ENCODE results near the gene TDRD5. TPM values are rescaled to one million over a fixed set of nuclear protein-coding genes. Genes with fewer than 3 reads are reported as not detected.

TDRD5 gene
- total RNA-seq, 1 donor from 2014 or later: 0.12 TPM

DNA sequence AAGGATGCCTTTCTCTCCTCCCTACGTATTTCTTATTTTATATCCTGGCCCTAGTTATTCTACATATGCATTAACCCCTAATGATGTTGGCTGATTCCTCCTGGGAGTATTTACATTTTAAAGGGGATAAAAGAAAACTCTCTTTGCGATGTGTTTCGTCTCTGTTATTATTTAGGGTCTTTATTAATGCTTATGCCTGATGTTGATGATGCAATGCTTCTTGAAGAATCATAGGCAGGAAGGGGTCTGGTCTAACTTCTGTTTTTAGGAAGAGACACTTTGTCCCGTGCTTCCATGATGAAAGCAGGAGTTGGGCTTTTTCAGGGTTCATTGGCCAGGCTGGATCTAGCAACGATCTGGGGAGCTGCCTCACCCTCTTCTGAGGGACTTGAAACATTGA is 15.1 kb upstream of the TDRD5 start:
- H3K9me3 Mint-ChIP-seq (ENCODE audit: low read depth): no peaks in the 10 kb centered on the region
- no peak overlapping the region for H3K27ac Mint-ChIP-seq
- no peak for TF ChIP-seq CTCF (IDR thresholded peaks at IDR 0.05; ENCODE audit: unreplicated experiment)
- peaks cover 57% of the 10 kb centered on the region for H3K27me3 Mint-ChIP-seq
- peaks cover 3% of the 10 kb centered on the region for H3K4me1 Mint-ChIP-seq (ENCODE audit: low read depth)
- DNase-seq (ENCODE audit: low spot score, unreplicated experiment): no peak
- H3K36me3 Mint-ChIP-seq (ENCODE audit: insufficient read depth): no peaks in the 10 kb centered on the region
- H3K4me3 Mint-ChIP-seq (ENCODE audit: low read depth): peak overlapping the region; percentile 32

DNA sequence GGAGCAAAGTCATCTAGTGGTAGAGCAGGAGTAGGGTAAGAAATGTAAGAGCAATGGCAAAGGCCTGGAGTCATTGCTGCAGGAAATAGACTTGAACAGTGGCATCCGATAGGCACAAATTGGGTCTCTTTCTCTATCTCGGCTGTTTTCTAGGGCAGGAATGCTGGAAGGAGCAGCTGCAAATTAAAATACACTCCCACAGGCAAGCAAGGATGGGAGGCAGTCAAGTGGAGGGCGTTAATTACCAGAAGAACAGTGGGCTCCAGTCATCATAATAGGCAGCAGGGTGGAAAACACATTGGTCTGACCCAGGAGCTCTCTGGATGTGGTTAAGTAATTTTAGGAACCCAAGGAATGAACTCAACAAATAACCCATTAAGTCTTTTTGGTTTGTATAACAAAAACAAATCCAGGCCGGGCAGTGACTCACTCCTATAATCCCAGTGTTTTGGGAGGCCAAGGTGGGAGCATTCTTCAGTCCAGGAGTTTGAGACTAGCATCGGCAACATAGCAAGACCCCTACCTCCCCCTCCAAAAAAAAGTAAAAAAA is 7.8 kb upstream of the TDRD5 start:
- Mint-ChIP-seq H3K4me1 (ENCODE audit: low read depth) (no peaks in the 10 kb centered on the region), H3K27me3 (peaks cover 42% of the 10 kb centered on the region), H3K36me3 (ENCODE audit: insufficient read depth) (no peaks in the 10 kb centered on the region), H3K27ac (no peak overlapping the region), H3K4me3 (ENCODE audit: low read depth) (no peak overlapping the region), H3K9me3 (ENCODE audit: low read depth) (no peaks in the 10 kb centered on the region)
- no peak for DNase-seq (ENCODE audit: low spot score, unreplicated experiment)
- TF ChIP-seq CTCF (IDR thresholded peaks at IDR 0.05; ENCODE audit: unreplicated experiment): no peak

DNA sequence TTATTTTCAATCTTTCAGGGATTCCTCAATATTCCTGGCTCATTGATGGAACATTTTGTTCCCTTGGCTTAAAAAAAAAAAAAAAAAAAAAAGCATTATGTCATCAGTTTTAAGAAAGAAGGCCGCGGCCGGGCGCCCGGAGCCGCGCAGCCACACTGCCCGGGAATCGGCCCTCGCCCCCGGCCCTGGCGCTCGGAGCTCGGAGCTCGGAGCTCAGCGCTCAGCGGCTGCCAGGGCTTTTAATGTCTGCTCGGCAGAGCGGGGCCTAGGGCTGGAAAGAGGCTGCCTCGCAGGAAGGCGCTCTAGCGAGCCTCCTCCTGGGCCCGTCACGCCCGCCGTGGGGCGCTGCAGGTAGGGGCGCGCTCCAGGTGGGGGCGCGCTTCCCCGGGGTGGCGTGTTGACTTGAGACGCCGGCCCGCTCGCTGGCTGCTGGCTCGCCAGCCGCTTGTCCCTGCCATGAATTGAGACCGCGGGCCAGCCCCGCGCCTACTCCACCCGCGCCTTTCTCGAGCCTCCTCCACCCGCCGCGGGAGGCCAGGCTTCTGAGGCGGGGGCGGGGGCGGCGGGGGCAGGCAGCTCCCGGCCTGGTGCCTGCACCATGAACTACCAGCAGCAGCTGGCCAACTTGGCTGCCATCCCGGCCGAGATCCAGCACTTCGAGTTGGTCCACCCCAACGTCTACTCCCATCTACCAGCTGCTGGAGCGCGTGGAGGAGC is 5.4 kb upstream of the TDRD5 start:
- Mint-ChIP-seq H3K4me3 (ENCODE audit: low read depth) (peak overlapping the region; percentile 35), H3K4me1 (ENCODE audit: low read depth) (no peaks in the 10 kb centered on the region), H3K36me3 (ENCODE audit: insufficient read depth) (no peaks in the 10 kb centered on the region), H3K27me3 (peaks cover 45% of the 10 kb centered on the region), H3K9me3 (ENCODE audit: low read depth) (no peaks in the 10 kb centered on the region), H3K27ac (no peak overlapping the region)
- peak; percentile 76 for DNase-seq (ENCODE audit: low spot score, unreplicated experiment)
- TF ChIP-seq CTCF (IDR thresholded peaks at IDR 0.05; ENCODE audit: unreplicated experiment): peak; percentile 76

DNA sequence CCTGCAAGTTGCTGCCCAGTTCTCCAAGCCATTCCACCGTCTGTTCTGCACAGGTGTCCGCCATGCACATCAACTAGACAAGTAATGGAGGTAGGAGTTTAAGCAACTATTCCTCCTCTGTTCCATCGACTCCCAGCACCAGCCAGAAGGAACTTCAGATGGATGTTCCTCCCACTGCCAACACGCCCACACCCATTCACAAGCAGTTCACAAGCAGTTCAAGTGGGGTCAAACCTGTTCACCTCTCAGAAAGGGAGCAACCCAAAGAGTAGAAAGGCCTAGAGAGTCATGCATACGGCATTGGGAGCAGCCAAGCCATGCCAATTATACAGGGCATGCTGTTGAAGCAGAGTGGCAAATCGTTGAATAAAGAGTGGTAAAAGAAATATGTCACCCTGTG is 4.3 kb upstream of the TDRD5 start:
- no peak for TF ChIP-seq CTCF (IDR thresholded peaks at IDR 0.05; ENCODE audit: unreplicated experiment)
- Mint-ChIP-seq H3K27me3 (peaks cover 45% of the 10 kb centered on the region), H3K4me1 (ENCODE audit: low read depth) (no peaks in the 10 kb centered on the region), H3K27ac (peak overlapping the region; percentile 7), H3K36me3 (ENCODE audit: insufficient read depth) (no peaks in the 10 kb centered on the region), H3K4me3 (ENCODE audit: low read depth) (no peak overlapping the region), H3K9me3 (ENCODE audit: low read depth) (no peaks in the 10 kb centered on the region)
- no peak for DNase-seq (ENCODE audit: low spot score, unreplicated experiment)

GRCh38 chr1:179588425-179589024 is 3.1 kb upstream of the TDRD5 start:
- Mint-ChIP-seq H3K4me1 (ENCODE audit: low read depth) (no peaks in the 10 kb centered on the region), H3K9me3 (ENCODE audit: low read depth) (no peaks in the 10 kb centered on the region), H3K27me3 (peaks cover 47% of the 10 kb centered on the region), H3K27ac (no peak overlapping the region), H3K36me3 (ENCODE audit: insufficient read depth) (no peaks in the 10 kb centered on the region), H3K4me3 (ENCODE audit: low read depth) (no peak overlapping the region)
- DNase-seq (ENCODE audit: low spot score, unreplicated experiment): no peak
- TF ChIP-seq CTCF (IDR thresholded peaks at IDR 0.05; ENCODE audit: unreplicated experiment): no peak
